HepG2 (cell line): ENCODE measurements around the gene ITGB1. TPM values are rescaled to one million over a fixed set of nuclear protein-coding genes. Genes with fewer than 3 reads are reported as not detected.

Experiments
- FOXP1 ChIP-seq, 2 experiments: fragments of 450-650 bp in 1 of 2; IDR thresholded peaks; 2 replicates each; pipeline ENCODE4 v1.6.1; 2017 to 2018; ENCODE audit warnings: antibody characterized with exemption in 1 of 2
- HDAC1 ChIP-seq: sonication (generic); formaldehyde crosslinking; IDR thresholded peaks from 2 replicates; pipeline ENCODE4 v1.5.1; 2020; ENCODE audit warnings: mild to moderate bottlenecking, missing genetic modification reagents
- HMG20B ChIP-seq: conservative IDR thresholded peaks from 2 replicates; pipeline ENCODE4 v1.6.1; 2016; ENCODE audit warnings: missing genetic modification reagents, missing compliant biosample characterization
- HNRNPLL ChIP-seq: fragments of 200-400 bp; formaldehyde crosslinking; IDR thresholded peaks from 2 replicates; pipeline ENCODE4 v1.6.1; 2017; ENCODE audit warnings: mild to moderate bottlenecking, low read depth, low read length; ENCODE audit not compliant: poor library complexity, severe bottlenecking
- HOXA3 ChIP-seq: sonication (generic); formaldehyde crosslinking; IDR thresholded peaks from 2 replicates; pipeline ENCODE4 v1.5.0; 2020; ENCODE audit warnings: missing genetic modification reagents
- KAT8 ChIP-seq: IDR thresholded peaks from 2 replicates; pipeline ENCODE4 v1.6.1; 2016; ENCODE audit warnings: missing genetic modification reagents, missing compliant biosample characterization
- KLF13 ChIP-seq: sonication (generic); formaldehyde crosslinking; IDR thresholded peaks from 2 replicates; pipeline ENCODE4 v1.4.0; 2020; ENCODE audit warnings: mild to moderate bottlenecking, missing genetic modification reagents
- MAFF ChIP-seq: IDR thresholded peaks from 2 replicates; pipeline ENCODE4 v1.6.1; 2011; ENCODE audit warnings: low read depth, low read length, improper control_type of control experiment
- NONO ChIP-seq, 2 experiments: fragments of 450-650 bp in 1 of 2; sonication (generic) in 1 of 2; formaldehyde crosslinking in 1 of 2; IDR thresholded peaks in 1 of 2; conservative IDR thresholded peaks in 1 of 2; 2 replicates each; pipeline versions ENCODE4 v1.6.1 to v1.8.0; 2017 to 2022; ENCODE audit warnings: mild to moderate bottlenecking in 1 of 2, missing genetic modification reagents in 1 of 2, moderate library complexity in 1 of 2
- NR2C2 ChIP-seq: sonication (generic); formaldehyde crosslinking; IDR thresholded peaks from 2 replicates; pipeline ENCODE4 v1.4.0; 2020; ENCODE audit warnings: missing genetic modification reagents, mild to moderate bottlenecking, moderate library complexity, borderline replicate concordance
- NR3C1 ChIP-seq: sonication (generic); formaldehyde crosslinking; IDR thresholded peaks from 2 replicates; pipeline ENCODE4 v1.4.0; 2020; ENCODE audit warnings: missing genetic modification reagents
- PAF1 ChIP-seq: IDR thresholded peaks from 2 replicates; pipeline ENCODE4 v1.6.1; 2016; ENCODE audit warnings: missing genetic modification reagents, missing compliant biosample characterization
- SMARCE1 ChIP-seq: fragments of 450-650 bp; IDR thresholded peaks from 2 replicates; pipeline ENCODE4 v1.6.1; 2017; ENCODE audit warnings: borderline replicate concordance
- ZBTB14 ChIP-seq: sonication (generic); formaldehyde crosslinking; IDR thresholded peaks from 2 replicates; pipeline ENCODE4 v1.4.0; 2020; ENCODE audit warnings: missing genetic modification reagents
- ZNF121 ChIP-seq: sonication (generic); formaldehyde crosslinking; IDR thresholded peaks from 2 replicates; pipeline ENCODE4 v1.5.0; 2020; ENCODE audit warnings: mild to moderate bottlenecking, missing genetic modification reagents
- ZNF263 ChIP-seq: sonication (generic); formaldehyde crosslinking; IDR thresholded peaks from 2 replicates; pipeline ENCODE4 v1.4.0; 2020; ENCODE audit warnings: missing genetic modification reagents
- ZNF281 ChIP-seq: sonication (generic); formaldehyde crosslinking; IDR thresholded peaks from 2 replicates; pipeline ENCODE4 v1.4.0; 2020; ENCODE audit warnings: missing genetic modification reagents, borderline replicate concordance
- ZNF326 ChIP-seq: sonication (generic); formaldehyde crosslinking; IDR thresholded peaks from 2 replicates; pipeline ENCODE4 v1.4.0; 2020; ENCODE audit warnings: missing genetic modification reagents, borderline replicate concordance
- ZNF383 ChIP-seq: sonication (generic); formaldehyde crosslinking; IDR thresholded peaks from 2 replicates; pipeline ENCODE4 v1.4.0; 2020; ENCODE audit warnings: missing genetic modification reagents, mild to moderate bottlenecking, borderline replicate concordance
- ZNF414 ChIP-seq: sonication (generic); formaldehyde crosslinking; IDR thresholded peaks from 2 replicates; pipeline ENCODE4 v1.5.0; 2020; ENCODE audit warnings: missing genetic modification reagents
- ZNF572 ChIP-seq: sonication (generic); formaldehyde crosslinking; IDR thresholded peaks from 2 replicates; pipeline ENCODE4 v1.5.1; 2020; ENCODE audit warnings: mild to moderate bottlenecking, missing genetic modification reagents
- ZNF589 ChIP-seq: sonication (generic); formaldehyde crosslinking; conservative IDR thresholded peaks from 2 replicates; pipeline ENCODE4 v1.8.0; 2022; ENCODE audit warnings: mild to moderate bottlenecking, moderate library complexity, missing genetic modification reagents
- ZNF597 ChIP-seq: sonication (generic); formaldehyde crosslinking; IDR thresholded peaks from 2 replicates; pipeline ENCODE4 v1.5.0; 2020; ENCODE audit warnings: missing genetic modification reagents
- ZNF737 ChIP-seq: sonication (generic); formaldehyde crosslinking; IDR thresholded peaks from 2 replicates; pipeline ENCODE4 v1.5.0; 2020; ENCODE audit warnings: missing genetic modification reagents, mild to moderate bottlenecking, borderline replicate concordance
- polyA plus RNA-seq, 8 experiments: library from polyadenylated mRNA; depleted of rRNA in 3 of 8; stranded (reverse) in 7 of 8; unstranded in 1 of 8; fragments of >200 nt; fragmentation: Illumina TruSeq in 4 of 8; extraction: Trizol in 4 of 8; gene quantifications; 2 replicates each; pipeline versions ENCODE4 v1.2.1 to v1.2.3, GENCODE V29; 2011 to 2016; ENCODE audit warnings: low read depth in 4 of 8, missing spikeins in 1 of 8, mixed read lengths in 1 of 8; ENCODE audit not compliant: insufficient read depth in 1 of 8
- total RNA-seq, 5 experiments: library from RNA; depleted of rRNA; stranded (reverse); fragments of >200 nt; fragmentation: Illumina TruSeq; extraction: Trizol; gene quantifications; 2 replicates each; pipeline ENCODE4 v1.2.3, GENCODE V29; 2016; ENCODE audit warnings: low read depth in 1 of 5

The ITGB1 gene
- total and polyA plus RNA-seq, 2 of the 13 experiments (the other 11 are each of a cell fraction or from before 2014, with no cell fraction given), result 190 to 204 TPM

GRCh38 chr10:32982911-32983909, 25.2 kb upstream of the ITGB1 start (continued):
- TF ChIP-seq ZNF414, result no peak
- no peak for TF ChIP-seq FOXP1 (IDR thresholded peaks at IDR 0.05)
- peak; percentile 72 for TF ChIP-seq FOXP1 (CRISPR knock-in tag; IDR thresholded peaks at IDR 0.05)
- peak; percentile 62; the same call in 1 of the 2 replicates for TF ChIP-seq HMG20B (CRISPR knock-in tag)
- TF ChIP-seq KAT8 (CRISPR knock-in tag), result peak; percentile 60
- TF ChIP-seq HNRNPLL, result no peak
- TF ChIP-seq ZNF737 (CRISPR knock-in tag), result no peak
- TF ChIP-seq NR3C1 (CRISPR knock-in tag), result no peak
- TF ChIP-seq NR2C2 (CRISPR knock-in tag), result no peak
- no peak for TF ChIP-seq ZNF597 (CRISPR knock-in tag)
- TF ChIP-seq ZNF263 (CRISPR knock-in tag), result no peak
- peak; percentile 72 for TF ChIP-seq HDAC1 (CRISPR knock-in tag)
- TF ChIP-seq HOXA3 (CRISPR knock-in tag), result peak; percentile 37; the same call in 1 of the 2 replicates
- no peak for TF ChIP-seq PAF1 (CRISPR knock-in tag)
- TF ChIP-seq ZNF383 (CRISPR knock-in tag), result no peak
- TF ChIP-seq MAFF, result peak; percentile 32; the same call in 1 of the 2 replicates
- no peak for TF ChIP-seq SMARCE1
- no peak for TF ChIP-seq ZNF326 (CRISPR knock-in tag)
- no peak for TF ChIP-seq ZNF589
- TF ChIP-seq KLF13 (CRISPR knock-in tag), result no peak
- TF ChIP-seq ZNF121 (CRISPR knock-in tag), result no peak
- no peak for TF ChIP-seq ZNF572 (CRISPR knock-in tag)
- no peak for TF ChIP-seq NONO (IDR thresholded peaks at IDR 0.05)
- no peak for TF ChIP-seq NONO (CRISPR knock-in tag; conservative IDR thresholded peaks at IDR 0.05)
- TF ChIP-seq ZBTB14 (CRISPR knock-in tag), result no peak
- no peak; the same call in 1 of the 2 replicates for TF ChIP-seq ZNF281 (CRISPR knock-in tag)
